GM21786 (cell line): Measurements from ENCODE around the gene DPYSL3.
"Not testable (repeated sequence)": the region's sequence is repeated elsewhere in the genome, so short reads cannot be mapped to it uniquely, and the experiment has no call there.

Experiments used
- ATAC-seq: cut with Tn5 transposase; IDR thresholded peaks from one replicate; pipeline ENCODE4 v1.9.1; 2021; ENCODE audit not compliant: unreplicated experiment

Gene DPYSL3

DNA sequence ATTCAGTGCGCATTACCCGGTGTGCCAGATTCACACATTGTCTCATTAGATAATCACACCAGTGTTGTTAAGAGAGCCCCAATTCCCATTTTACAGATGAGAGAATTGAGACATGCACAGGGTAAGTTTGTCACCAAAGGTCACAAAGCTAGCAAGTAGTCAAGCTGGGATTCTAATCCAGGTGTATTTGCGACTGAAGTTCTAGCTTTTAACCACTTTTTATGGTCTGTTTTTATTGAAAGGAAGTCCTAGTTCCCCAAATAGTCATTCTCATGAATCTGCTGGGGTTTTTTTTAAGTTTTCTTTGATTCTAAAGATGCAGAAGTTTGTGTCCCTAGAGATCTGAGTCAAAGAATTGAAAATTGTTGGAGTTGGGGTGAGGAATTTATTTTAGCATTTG lies 136.5 kb downstream of the DPYSL3 start:
- ATAC-seq, result no peak

DNA sequence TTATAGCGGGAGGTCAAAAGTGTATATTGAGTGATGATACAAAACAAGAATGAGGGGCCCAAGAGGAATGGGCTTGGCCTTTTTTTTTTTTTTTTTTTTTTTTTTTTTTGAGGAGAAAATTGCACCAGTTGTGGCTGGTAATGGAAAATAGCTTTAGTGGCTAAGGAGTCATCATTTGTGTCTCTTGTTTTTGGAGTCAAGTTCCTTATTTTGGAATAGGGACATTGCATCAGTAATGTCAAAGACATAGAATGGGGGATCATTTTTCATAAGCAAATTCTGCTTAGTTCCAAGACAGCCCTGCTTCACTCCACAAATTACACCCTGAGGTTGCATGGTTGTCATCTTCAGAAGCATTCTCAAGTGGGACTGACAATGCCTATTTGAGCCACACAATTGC lies 137.7 kb downstream of the DPYSL3 start:
- ATAC-seq, result no peak

GRCh38 chr5:147371290-147371689 lies 138.6 kb downstream of the DPYSL3 start:
- no peak for ATAC-seq

DNA sequence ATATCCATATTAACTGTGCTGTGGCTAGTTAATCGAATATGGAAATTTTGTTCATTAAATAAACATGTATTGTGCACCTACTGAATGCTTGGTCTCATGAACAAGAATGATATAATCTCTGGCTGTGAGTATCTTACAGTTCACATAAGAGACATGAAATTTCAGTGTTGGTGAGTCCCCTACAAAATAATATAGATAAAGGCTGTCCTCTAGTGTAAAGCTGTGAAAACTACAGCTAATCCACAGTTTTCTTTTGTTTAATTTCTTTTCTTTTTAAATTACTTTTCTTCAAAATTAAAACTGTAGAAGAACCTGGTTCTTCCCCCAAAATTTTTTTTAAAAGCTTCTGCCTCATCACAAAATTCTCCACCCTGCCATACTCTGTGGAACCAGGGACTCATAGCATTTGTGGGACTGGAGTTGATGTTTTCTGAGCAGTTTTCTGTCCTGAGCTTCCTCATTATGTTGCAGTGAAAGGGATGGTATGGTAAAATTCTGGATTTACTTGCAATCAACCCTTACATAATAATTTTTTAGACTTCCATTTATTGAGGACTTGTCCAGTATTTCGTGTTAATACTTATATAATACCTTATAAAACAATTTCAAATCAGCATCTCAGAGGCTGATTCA lies 140.0 kb downstream of the DPYSL3 start:
- ATAC-seq, result no peak

GRCh38 chr5:147367381-147367780 lies 142.5 kb downstream of the DPYSL3 start:
- not testable (repeated sequence) for ATAC-seq

DNA sequence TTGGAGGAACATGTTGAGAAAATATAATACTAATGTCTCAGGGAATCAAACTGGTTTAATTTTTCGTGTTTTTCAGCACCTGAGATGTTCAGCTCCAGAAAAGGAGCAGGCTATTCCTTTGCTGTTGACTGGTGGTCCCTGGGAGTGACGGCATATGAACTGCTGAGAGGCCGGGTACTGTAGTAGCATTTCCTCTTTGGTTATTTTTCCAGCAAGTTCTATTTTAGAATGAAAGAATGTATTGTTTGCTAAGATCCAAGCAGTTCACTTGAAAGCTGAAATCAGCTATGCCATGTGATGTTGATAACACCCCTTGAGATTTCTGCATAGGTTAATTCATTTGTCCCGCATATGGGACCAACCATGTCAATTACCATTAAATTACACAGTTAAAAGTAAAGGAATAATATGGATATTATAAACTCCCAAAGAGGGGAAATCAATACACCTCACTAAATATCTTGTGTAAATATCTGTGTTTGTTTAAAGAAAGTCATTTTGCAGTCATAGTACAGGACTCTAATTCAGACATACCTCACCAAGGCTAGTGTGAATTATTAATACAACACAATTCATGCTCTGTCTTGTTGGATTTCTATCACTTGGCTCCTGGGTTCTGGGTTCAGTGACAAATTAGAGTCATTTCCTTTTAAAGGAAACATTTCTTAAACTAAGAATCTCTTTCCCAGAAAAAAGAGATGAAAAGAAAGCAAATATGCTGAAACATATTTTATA lies 148.3 kb downstream of the DPYSL3 start:
- ATAC-seq, result no peak

DNA sequence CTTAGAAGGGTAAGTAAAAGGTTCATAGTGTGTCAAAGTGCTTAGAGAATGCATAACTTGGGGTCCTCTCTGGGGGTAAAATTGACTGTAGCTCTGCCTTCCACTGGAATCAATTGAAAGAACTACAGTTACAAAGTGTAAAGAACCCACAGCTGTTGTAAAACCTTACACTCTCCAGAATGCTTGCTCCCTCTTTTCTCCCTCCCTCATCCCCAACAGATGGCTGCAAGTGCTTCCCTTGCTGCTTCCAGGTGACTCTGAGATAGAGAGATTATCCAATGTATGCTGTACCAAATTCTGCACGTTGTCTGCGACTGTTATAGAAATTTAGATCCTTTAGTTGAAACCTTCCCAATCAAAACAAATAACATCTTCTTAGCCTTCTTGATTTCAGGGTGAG lies 149.1 kb downstream of the DPYSL3 start:
- ATAC-seq, result no peak

DNA sequence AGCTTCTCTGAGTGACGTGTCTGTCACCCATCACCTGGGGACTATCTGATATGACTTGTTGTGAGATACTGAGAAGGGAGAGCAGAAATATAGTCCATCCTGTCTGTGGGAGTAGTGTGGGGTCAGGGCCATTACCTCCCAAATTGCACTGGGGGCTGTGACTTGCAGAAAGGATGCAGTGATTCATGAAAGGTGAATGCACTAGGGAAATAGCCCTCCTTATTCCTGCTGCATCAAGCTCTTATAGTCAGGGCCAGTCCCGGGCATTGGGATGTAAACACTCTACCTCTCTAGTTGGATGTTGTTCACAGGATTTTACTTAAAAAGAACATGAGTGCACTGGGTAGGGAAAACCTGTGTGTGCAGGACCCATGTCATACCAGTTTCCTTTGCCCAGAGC lies 150.3 kb downstream of the DPYSL3 start:
- no peak for ATAC-seq

- ATAC-seq, result no peak
These were observed 150.8 kb downstream of the DPYSL3 start for GRCh38 chr5:147359101-147359500.

GRCh38 chr5:147349241-147349640 lies 160.6 kb downstream of the DPYSL3 start:
- no peak for ATAC-seq

GRCh38 chr5:147348451-147348850 lies 161.4 kb downstream of the DPYSL3 start:
- no peak for ATAC-seq

GRCh38 chr5:147348046-147348445 lies 161.8 kb downstream of the DPYSL3 start:
- no peak for ATAC-seq

DNA sequence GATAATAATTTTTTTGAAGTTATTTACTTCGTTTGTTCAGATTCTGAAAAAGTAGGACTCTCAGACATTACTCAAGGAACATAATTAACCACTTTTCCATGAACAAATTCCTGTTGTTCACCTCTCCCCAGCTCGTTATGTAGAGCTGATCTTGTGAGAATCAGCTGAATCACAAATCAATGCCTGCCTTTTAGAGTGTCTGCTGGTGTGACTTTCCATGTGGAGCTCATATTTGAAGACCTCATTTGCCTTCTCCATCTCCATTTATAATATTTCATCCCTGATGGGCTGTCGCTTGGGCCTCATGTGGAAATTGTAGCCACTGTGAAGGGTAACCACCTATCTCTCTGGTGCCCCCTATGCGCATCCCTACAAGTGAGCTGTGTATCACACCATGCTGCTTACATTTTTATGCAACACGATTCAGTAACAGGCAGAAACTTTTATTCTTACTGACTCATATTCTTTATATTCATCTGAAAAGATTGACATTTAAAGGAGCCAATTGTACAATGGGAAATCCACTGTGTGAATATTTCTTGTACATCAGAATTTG lies 163.8 kb downstream of the DPYSL3 start:
- no peak for ATAC-seq

- ATAC-seq, result no peak
These were observed 165.0 kb downstream of the DPYSL3 start for GRCh38 chr5:147344861-147345260.

DNA sequence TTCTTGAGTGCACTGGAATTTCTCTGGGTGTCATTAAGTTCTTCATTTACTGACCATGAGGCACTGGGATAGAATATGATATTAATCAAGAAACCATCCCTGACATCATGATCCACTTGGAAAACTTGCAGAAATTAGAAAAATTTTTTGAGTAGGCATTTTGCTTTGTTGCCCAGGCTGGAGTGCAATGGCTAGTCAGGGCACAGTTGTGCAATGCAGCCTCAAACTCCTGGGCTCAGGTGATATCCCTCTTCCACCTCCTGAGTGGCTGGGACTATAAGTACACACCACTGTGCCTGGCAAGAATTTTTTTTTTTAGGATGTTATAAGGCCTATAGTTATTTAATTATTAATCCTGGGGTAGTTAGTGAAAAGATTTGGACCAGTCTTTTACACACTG lies 168.5 kb downstream of the DPYSL3 start:
- no peak for ATAC-seq

- no peak for ATAC-seq
These were observed 168.9 kb downstream of the DPYSL3 start for GRCh38 chr5:147340941-147341340.
